Stimulated activated CD4-positive, alpha-beta T cell treated with anti-CD3 and anti-CD28 coated beads, TNF-alpha, amount 100 ng/mL, for 4 hours (primary cell): ENCODE data around the gene NDUFS7.

Experiments
- DNase-seq, 3 experiments: peaks; one replicate each; pipeline ENCODE4 v3.0.0-alpha.2; 2020; ENCODE audit warnings: low read depth in 3 of 3

The NDUFS7 gene

DNA sequence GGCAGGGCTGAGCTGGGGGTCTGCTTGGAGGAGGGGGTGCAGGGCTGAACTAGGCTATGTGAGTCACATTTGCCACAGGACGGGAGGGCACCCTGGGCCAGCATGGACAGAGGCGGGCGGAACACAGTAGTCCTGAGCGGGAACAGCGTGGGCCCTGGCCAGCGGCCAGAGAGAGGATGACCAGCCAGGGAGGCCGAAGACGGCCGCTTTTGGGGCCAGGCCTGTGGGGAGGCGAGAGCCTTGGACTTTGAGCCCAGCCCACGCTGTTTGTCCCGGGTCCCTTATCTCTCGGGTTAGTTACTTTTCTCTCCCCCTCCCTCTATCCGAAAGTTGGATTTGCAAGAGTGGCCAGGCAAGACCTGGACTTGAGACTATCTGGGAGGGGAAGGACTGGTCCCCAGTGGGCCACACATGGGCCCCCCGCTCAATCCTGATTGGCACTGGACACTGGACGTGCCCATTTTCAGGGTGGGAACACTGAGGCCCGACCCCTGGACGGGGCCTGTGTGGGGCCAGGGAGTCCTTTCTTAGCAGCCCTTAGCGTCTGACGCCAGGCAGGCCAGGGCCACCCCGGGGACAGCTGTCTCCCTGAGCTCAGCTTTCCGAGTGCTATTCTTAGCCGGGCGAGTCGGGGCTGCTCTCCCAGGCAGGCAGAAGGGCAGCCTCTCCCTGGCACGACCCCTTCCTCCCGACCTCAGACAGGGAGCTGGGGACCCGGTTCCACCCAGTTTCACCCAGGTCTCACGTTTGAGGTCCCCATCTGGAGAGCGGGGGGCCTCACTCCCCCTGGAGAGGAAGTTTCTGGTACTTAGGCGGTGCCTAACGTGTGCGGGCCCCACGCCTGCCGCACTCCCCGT lies 16.8 kb downstream of the NDUFS7 start:
- DNase-seq = no peak

GRCh38 chr19:1401138-1401888 lies 17.6 kb downstream of the NDUFS7 start, which contains the start of gene GAMT:
Gene GAMT (minus strand): TSS chr19:1401542. CDS start chr19:1401476, 66 bp downstream.
- DNase-seq = peak; percentile 38 to 56 (median 40)

- DNase-seq = no peak
These were observed 18.1 kb downstream of the NDUFS7 start for GRCh38 chr19:1401889-1402217.

DNA sequence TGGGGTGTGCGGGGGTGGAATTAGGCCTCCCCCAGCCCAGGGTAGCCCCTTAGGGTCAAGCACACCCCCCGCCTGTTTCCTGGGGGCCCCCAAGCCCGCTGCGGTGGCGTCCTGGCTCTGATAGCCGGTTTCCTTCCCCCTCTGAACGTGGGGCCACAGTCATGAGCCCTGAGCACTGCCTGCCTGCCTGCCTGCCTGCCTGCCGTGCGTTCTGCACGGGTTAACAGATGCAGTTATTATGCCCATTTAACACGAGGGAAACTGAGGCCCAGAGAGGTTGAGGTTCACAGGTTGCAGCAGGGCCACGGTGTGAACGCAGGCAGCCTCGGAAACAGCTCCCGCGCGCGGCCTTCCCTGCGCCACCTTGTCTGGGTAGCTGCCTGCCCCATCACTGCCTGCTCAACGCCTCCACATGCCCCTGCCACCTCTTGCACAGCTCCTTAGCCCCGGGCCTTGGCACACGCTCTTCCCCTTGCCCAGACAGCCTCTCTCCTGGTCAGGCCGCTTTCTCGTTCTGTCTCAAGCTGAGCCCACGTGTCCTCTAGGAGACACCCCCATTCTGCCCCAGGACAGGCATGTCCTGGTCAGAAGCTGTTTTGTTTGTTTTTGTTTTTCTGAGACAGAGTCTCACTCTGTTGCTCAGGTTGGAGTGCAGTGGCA lies 18.8 kb downstream of the NDUFS7 start:
- DNase-seq = no peak

DNA sequence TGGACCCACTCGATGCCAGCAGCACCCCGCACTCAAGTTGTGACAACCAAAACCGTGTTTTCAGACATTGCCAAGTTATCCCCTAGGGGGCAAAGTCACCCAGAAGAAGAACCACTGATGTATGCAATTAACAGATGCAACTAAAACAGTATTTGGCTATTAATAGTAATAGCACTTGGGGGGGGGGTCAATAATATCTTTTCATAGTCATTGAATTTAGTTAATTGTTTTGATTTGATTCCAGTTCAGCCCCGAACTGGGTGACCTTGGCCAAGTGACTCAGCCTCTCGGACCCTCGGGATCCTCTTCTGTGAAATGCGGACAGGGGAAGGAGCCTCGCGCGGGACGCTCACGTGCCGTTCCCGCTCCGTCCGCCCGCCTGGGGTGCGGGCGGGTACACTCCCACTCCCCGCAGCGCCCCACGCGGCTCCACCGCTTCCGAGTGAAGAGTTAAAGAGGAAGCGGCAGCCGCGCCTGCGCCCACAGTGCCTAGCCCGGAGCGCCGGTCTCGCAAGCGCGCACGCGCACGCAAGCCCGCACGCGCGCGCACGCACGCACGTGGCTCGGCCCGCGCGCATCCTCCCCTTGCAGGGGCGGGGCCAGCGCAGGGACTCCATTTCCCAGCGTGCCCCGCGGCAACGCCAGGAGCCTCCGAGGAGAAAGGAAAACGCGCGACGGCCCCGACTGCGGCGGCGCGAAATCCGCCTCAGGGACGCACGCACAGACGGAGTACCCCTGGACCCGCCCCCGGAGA lies 23.2 kb downstream of the NDUFS7 start:
- DNase-seq = peak; percentile 99

GRCh38 chr19:1407528-1408299 lies 24.0 kb downstream of the NDUFS7 start, which contains the start of gene DAZAP1:
Gene DAZAP1 (plus strand): TSS chr19:1407586. CDS start chr19:1407774, 188 bp downstream.
- DNase-seq = peak in 2 of 3 experiments; percentile 36 to 39

DNA sequence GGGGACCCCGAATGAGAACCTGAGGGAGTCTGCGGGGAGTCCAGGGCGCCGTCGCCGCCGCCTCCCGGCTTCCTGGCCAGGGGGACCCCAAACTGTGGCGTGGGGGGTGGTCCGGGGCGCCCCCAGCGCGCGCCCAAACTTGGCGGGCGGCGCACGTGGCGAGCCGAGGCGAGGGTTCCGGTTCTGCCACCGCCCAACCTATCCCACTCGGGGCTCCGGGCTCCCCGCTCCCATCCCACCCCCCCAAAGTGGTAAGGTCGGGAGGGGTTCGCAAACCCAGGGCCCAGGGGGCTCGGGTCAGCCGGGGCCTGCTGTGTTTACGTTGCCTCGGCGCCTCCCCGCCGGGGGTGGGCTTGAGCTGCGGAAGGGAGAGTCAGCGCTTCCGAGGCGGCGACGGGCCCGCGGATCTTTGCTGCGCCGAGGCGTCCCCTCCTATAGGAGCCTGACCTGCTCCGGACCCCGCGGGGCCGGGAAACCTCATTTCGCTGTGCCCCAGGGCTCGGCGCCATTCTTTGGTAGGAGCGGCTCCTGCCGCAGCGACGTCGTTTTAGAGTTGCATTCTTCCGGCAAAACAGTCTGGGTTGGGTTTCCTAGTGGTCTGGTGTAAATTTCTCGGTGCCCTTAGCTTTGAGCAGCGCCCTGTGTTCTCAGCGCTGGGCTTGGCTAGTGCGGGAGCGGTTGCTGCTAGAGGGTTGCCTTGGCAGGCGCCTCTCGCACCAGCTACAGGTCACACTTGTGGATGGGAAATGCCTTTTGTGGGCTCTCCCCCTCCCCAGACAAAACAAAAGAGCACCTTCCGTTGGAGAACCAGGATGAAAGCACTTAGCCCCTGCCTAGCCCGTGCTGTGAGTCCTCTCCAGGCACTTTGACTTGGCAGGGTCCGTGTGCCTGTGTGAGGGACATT lies 24.8 kb downstream of the NDUFS7 start:
- DNase-seq = peak; percentile 32 to 47 (median 33)

GRCh38 chr19:1409204-1410005 lies 25.7 kb downstream of the NDUFS7 start:
- no peak for DNase-seq

- no peak for DNase-seq
These were observed 26.6 kb downstream of the NDUFS7 start for GRCh38 chr19:1410136-1410786.

DNA sequence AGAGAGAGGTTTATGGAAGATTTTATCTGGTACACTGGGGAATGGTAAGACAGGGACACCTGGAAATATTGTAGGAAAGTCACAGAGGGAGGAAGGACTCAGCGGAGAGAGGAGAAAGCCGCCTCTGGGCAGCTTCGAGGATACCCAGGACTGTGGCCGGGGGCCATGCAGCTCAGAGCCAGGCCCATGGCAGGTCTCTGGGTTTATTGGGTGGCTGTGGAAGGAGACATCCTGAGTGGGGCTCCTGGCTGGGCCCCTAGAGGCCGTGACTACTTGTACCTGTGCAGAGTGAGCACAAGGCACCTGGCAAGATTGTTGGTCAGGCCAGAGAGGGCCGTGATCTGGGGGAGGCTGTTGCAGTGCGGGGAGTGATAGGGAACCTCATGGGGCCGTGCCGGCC lies 27.1 kb downstream of the NDUFS7 start:
- no peak for DNase-seq

- DNase-seq = no peak
These were observed 27.8 kb downstream of the NDUFS7 start for GRCh38 chr19:1411255-1412191.

GRCh38 chr19:1412323-1412923 lies 28.7 kb downstream of the NDUFS7 start:
- DNase-seq = no peak

- DNase-seq = no peak
These were observed 29.5 kb downstream of the NDUFS7 start for GRCh38 chr19:1412995-1413800.

DNA sequence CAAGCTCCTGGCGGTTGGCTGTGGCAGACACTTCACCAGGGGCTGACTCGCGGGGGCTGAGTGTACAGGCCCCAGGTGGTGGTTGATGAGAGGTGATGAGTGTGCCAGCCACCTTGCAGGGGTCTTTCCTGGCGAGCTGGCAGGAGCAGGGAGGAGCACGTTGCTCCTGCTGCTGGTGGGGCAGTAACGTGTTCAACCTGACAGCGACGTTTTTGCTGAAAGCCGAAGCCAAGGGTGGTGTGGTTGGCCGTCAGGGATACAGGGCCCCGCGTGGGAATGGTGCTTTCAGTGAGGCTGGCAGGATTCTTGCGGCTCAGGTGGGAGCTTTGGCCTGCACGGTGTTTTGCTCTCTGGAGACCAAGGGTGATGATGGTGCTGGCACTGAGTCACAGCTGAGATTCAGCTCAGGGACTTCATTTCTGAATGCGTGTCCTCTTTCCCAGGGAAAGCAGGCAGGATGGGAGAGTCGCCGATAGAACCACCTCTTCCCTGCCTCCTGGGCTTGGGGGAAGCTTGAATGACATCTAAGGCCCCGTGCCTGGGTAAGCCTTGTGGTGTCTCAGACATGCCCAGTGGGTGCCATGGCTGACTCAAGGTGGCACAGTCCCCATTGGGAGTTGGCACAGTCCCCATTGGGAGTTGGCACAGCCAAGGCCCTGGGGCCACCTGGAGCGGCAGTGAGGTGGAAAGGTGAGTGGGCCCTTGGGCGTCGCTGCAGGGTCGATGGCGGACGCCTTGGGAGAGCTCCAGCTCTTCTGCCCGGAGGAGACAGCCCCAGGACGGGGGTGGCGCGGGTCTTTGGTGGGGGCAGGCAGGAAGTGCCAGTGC lies 32.5 kb downstream of the NDUFS7 start:
- DNase-seq = no peak

DNA sequence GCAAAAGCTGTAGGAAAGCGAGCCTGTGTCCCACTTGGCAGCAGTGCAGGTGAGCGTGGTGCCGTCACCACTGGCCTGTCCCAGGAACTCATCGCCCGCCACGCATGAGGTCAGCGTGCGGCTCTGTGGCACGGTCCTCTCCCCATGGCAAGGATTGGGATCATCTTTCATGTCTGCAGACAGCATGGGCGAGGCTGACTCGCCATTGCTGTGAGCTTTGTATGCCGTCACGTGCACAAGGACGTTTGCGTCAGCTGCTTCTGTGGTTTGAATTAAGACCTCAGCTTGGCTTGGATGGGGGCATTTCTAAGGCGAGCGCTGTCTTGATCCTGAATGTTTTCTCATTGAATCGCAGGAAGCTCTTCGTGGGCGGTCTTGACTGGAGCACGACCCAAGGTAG lies 33.4 kb downstream of the NDUFS7 start:
- no peak for DNase-seq
